ENCODE results near the gene EIPR1.

DNA sequence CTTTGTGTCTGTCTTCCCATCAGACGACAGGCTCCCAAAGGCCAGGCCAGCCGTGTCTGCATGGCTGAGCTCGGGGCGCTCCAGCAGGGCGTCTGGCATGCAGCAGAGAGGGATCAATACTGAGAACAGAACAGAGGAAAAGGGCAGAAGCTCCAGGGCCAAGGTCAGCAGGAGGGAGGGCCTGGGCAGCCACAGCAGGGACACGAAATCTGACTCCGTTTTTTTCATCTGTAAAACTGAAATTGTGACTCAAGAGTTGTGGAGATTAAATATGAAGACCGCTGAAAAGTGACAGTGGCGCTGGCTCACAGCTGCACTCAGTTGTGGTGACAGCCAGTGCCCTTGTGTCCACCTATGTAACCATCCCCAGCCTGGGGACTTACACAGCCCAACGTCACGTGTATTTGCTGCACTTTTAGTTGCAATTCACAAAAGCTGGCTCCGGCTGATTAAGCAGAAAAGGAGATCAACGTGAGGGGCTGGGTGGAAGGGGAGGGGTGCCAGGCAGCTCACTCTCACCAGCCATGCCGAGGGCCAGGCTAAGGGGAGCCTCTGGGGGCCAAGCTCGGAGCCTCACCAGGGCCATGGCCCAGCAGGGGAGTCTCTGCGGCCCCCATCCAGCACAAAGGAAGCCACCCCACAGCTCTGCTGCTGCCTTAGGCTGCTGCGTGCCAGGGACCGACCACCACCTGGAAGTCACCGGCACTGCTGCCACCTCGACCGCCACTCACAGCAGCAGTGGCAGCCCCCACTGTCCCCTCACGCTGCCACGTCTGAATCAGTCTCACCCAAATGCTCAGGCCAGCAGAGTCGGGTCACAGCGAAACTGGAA is 74.7 kb downstream of the EIPR1 start:
- TF ChIP-seq, protein P1, sequence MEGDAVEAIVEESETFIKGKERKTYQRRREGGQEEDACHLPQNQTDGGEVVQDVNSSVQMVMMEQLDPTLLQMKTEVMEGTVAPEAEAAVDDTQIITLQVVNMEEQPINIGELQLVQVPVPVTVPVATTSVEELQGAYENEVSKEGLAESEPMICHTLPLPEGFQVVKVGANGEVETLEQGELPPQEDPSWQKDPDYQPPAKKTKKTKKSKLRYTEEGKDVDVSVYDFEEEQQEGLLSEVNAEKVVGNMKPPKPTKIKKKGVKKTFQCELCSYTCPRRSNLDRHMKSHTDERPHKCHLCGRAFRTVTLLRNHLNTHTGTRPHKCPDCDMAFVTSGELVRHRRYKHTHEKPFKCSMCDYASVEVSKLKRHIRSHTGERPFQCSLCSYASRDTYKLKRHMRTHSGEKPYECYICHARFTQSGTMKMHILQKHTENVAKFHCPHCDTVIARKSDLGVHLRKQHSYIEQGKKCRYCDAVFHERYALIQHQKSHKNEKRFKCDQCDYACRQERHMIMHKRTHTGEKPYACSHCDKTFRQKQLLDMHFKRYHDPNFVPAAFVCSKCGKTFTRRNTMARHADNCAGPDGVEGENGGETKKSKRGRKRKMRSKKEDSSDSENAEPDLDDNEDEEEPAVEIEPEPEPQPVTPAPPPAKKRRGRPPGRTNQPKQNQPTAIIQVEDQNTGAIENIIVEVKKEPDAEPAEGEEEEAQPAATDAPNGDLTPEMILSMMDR (conservative IDR thresholded peaks at IDR 0.05 in 1 of 2, IDR thresholded peaks at IDR 0.05 in 1 of 2; ENCODE audit: low read depth in 1 of 2, low read length in 2 of 2): no peak
- TF ChIP-seq EZH2 (IDR thresholded peaks at IDR 0.05; ENCODE audit: low read length, missing control alignments): no peak
